ENCODE measurements around the gene SCCPDH.
"Not testable (repeated sequence)": the region's sequence is repeated elsewhere in the genome, so short reads cannot be mapped to it uniquely, and the experiment has no call there.

SCCPDH gene

GRCh38 chr1:246689409-246690008, 34.7 kb upstream of the SCCPDH start:
- peak; percentile 77 for TF ChIP-seq CTCF (IDR thresholded peaks at IDR 0.05; ENCODE audit: poor library complexity, severe bottlenecking)
- Histone ChIP-seq H3K27ac (ENCODE audit: poor library complexity, severe bottlenecking) (no peak overlapping the region), H3K4me1 (ENCODE audit: insufficient read depth, poor library complexity, severe bottlenecking) (no peaks in the 10 kb centered on the region), H3K27me3 (ENCODE audit: insufficient read depth, poor library complexity, severe bottlenecking) (no peaks in the 10 kb centered on the region), H3K9me3 (ENCODE audit: severe bottlenecking) (no peaks in the 10 kb centered on the region), H3K36me3 (ENCODE audit: low read depth) (no peaks in the 10 kb centered on the region), H3K4me3 (ENCODE audit: severe bottlenecking) (peak overlapping the region; percentile 7)
- DNase-seq (ENCODE audit: low spot score), result no peak
- peak; percentile 94 for ATAC-seq (ENCODE audit: low read depth)

- no peak overlapping the region for H3K4me3 ChIP-seq (ENCODE audit: severe bottlenecking)
- H3K4me1 ChIP-seq (ENCODE audit: insufficient read depth, poor library complexity, severe bottlenecking), result no peaks in the 10 kb centered on the region
- no peak for ATAC-seq (ENCODE audit: low read depth)
- H3K27ac ChIP-seq (ENCODE audit: poor library complexity, severe bottlenecking), result no peak overlapping the region
- no peaks in the 10 kb centered on the region for H3K27me3 ChIP-seq (ENCODE audit: insufficient read depth, poor library complexity, severe bottlenecking)
- no peak for TF ChIP-seq CTCF (IDR thresholded peaks at IDR 0.05; ENCODE audit: poor library complexity, severe bottlenecking)
- H3K36me3 ChIP-seq (ENCODE audit: low read depth), result no peaks in the 10 kb centered on the region
- no peak for DNase-seq (ENCODE audit: low spot score)
- no peaks in the 10 kb centered on the region for H3K9me3 ChIP-seq (ENCODE audit: severe bottlenecking)
Observed at GRCh38 chr1:246690100-246690499, 34.1 kb upstream of the SCCPDH start.

GRCh38 chr1:246691622-246692495, 32.4 kb upstream of the SCCPDH start:
- no peak for DNase-seq (ENCODE audit: low spot score)

GRCh38 chr1:246694213-246694895, 29.9 kb upstream of the SCCPDH start:
- not testable (repeated sequence) for H3K4me1 ChIP-seq (ENCODE audit: insufficient read depth, poor library complexity, severe bottlenecking); DNase-seq (ENCODE audit: low spot score); ATAC-seq (ENCODE audit: low read depth)

More at GRCh38 chr1:246691622-246692495, 32.4 kb upstream of the SCCPDH start:
- no peak overlapping the region for H3K4me3 ChIP-seq (ENCODE audit: severe bottlenecking)
- no peaks in the 10 kb centered on the region for H3K36me3 ChIP-seq (ENCODE audit: low read depth)
- H3K27me3 ChIP-seq (ENCODE audit: insufficient read depth, poor library complexity, severe bottlenecking), result no peaks in the 10 kb centered on the region
- H3K9me3 ChIP-seq (ENCODE audit: severe bottlenecking), result no peaks in the 10 kb centered on the region
- no peak for ATAC-seq (ENCODE audit: low read depth)
- TF ChIP-seq CTCF (IDR thresholded peaks at IDR 0.05; ENCODE audit: poor library complexity, severe bottlenecking), result no peak
- no peak overlapping the region for H3K27ac ChIP-seq (ENCODE audit: poor library complexity, severe bottlenecking)
- no peaks in the 10 kb centered on the region for H3K4me1 ChIP-seq (ENCODE audit: insufficient read depth, poor library complexity, severe bottlenecking)

GRCh38 chr1:246695136-246695535, 29.1 kb upstream of the SCCPDH start:
- DNase-seq (ENCODE audit: low spot score), result no peak
- no peaks in the 10 kb centered on the region for H3K9me3 ChIP-seq (ENCODE audit: severe bottlenecking)
- no peak for ATAC-seq (ENCODE audit: low read depth)

More at GRCh38 chr1:246694213-246694895, 29.9 kb upstream of the SCCPDH start:
- not testable (repeated sequence) for H3K27me3 ChIP-seq (ENCODE audit: insufficient read depth, poor library complexity, severe bottlenecking); H3K27ac ChIP-seq (ENCODE audit: poor library complexity, severe bottlenecking); H3K9me3 ChIP-seq (ENCODE audit: severe bottlenecking); H3K36me3 ChIP-seq (ENCODE audit: low read depth); H3K4me3 ChIP-seq (ENCODE audit: severe bottlenecking)

More at GRCh38 chr1:246695136-246695535, 29.1 kb upstream of the SCCPDH start:
- Histone ChIP-seq H3K27ac (ENCODE audit: poor library complexity, severe bottlenecking) (no peak overlapping the region), H3K27me3 (ENCODE audit: insufficient read depth, poor library complexity, severe bottlenecking) (no peaks in the 10 kb centered on the region), H3K4me1 (ENCODE audit: insufficient read depth, poor library complexity, severe bottlenecking) (no peaks in the 10 kb centered on the region), H3K4me3 (ENCODE audit: severe bottlenecking) (no peak overlapping the region), H3K36me3 (ENCODE audit: low read depth) (no peaks in the 10 kb centered on the region)
- TF ChIP-seq CTCF (IDR thresholded peaks at IDR 0.05; ENCODE audit: poor library complexity, severe bottlenecking), result no peak

Measured in RWPE2 (cell line).